GM19328 (cell line): ENCODE data around the gene CACNA1D.

Experiments used
- ATAC-seq: cut with Tn5 transposase; IDR thresholded peaks from one replicate; pipeline ENCODE4 v1.9.1; 2021; ENCODE audit warnings: mild to moderate bottlenecking, moderate library complexity; ENCODE audit not compliant: unreplicated experiment

Gene CACNA1D

GRCh38 chr3:53775018-53775417 lies 280.6 kb downstream of the CACNA1D start:
- no peak for ATAC-seq

- ATAC-seq, result no peak
These were observed 281.4 kb downstream of the CACNA1D start for GRCh38 chr3:53775834-53776251.

- ATAC-seq, result no peak
These were observed 282.2 kb downstream of the CACNA1D start for GRCh38 chr3:53776494-53777101.

GRCh38 chr3:53777468-53777867 lies 283.1 kb downstream of the CACNA1D start:
- no peak for ATAC-seq

GRCh38 chr3:53778153-53778552 lies 283.7 kb downstream of the CACNA1D start:
- no peak for ATAC-seq

GRCh38 chr3:53780171-53780570 lies 285.8 kb downstream of the CACNA1D start:
- no peak for ATAC-seq

GRCh38 chr3:53780806-53781205 lies 286.4 kb downstream of the CACNA1D start:
- no peak for ATAC-seq

- ATAC-seq, result no peak
These were observed 292.6 kb downstream of the CACNA1D start for GRCh38 chr3:53787016-53787415.

GRCh38 chr3:53788038-53788437 lies 293.6 kb downstream of the CACNA1D start:
- ATAC-seq, result no peak

- no peak for ATAC-seq
These were observed 295.0 kb downstream of the CACNA1D start for GRCh38 chr3:53789459-53789858.

- ATAC-seq, result no peak
These were observed 296.1 kb downstream of the CACNA1D start for GRCh38 chr3:53790470-53790869.

GRCh38 chr3:53791317-53791716 lies 296.9 kb downstream of the CACNA1D start:
- ATAC-seq, result no peak

- ATAC-seq, result no peak
These were observed 298.5 kb downstream of the CACNA1D start for GRCh38 chr3:53792866-53793265.

GRCh38 chr3:53794597-53794996 lies 300.2 kb downstream of the CACNA1D start:
- ATAC-seq, result no peak

- ATAC-seq, result no peak
These were observed 300.8 kb downstream of the CACNA1D start for GRCh38 chr3:53795176-53795575.

GRCh38 chr3:53795789-53796560 lies 301.6 kb downstream of the CACNA1D start:
- ATAC-seq, result no peak

- no peak for ATAC-seq
These were observed 303.7 kb downstream of the CACNA1D start for GRCh38 chr3:53798144-53798543.

- no peak for ATAC-seq
These were observed 305.0 kb downstream of the CACNA1D start for GRCh38 chr3:53799338-53799865.

GRCh38 chr3:53800041-53800906 lies 305.9 kb downstream of the CACNA1D start:
- no peak for ATAC-seq

GRCh38 chr3:53801319-53801718 lies 306.9 kb downstream of the CACNA1D start:
- ATAC-seq, result no peak

- no peak for ATAC-seq
These were observed 308.0 kb downstream of the CACNA1D start for GRCh38 chr3:53802256-53802880.
